HepG2 (cell line): ENCODE measurements around the gene FAM174B. TPM values are rescaled to one million over a fixed set of nuclear protein-coding genes. Genes with fewer than 3 reads are reported as not detected.

ENCODE experiments used
- ATAC-seq: fragments of 200-7000 bp; cut with Tn5 transposase; 3 replicates; pipeline ENCODE4 v1.9.1; 2020; ENCODE audit warnings: mild to moderate bottlenecking, moderate library complexity
- BruUV-seq: library from RNA; stranded (reverse); fragments of 400-500 nt; replicated peaks from 2 replicates; lab custom pipeline; 2021; lab: Mats Ljungman, UMichigan
- CTCF ChIA-PET: fragments of 300-600 bp; formaldehyde crosslinking; extraction: SDS; loops from one replicate; lab custom pipeline; 2021; ENCODE audit warnings: low total read pairs, inconsistent platforms, low intra/inter-chr PET ratio; lab: Yijun Ruan, JAX
- POLR2A ChIA-PET: fragments of 350-600 bp; sonication (Branson Sonifier 250); formaldehyde crosslinking; loops from one replicate; lab custom pipeline; 2020; ENCODE audit warnings: antibody characterized with exemption, inconsistent platforms; lab: Yijun Ruan, JAX
- DNase-seq: peaks from one replicate; pipeline ENCODE4 v3.0.0-alpha.2; 2015; ENCODE audit warnings: low spot score
- FAIRE-seq: peaks from 3 replicates; lab custom pipeline; 2011; peaks lifted over from hg19 to GRCh38; lab: Jason Lieb, UNC
- H2AFZ ChIP-seq: one replicate; pipeline ENCODE4 v1.6.1; 2011; ENCODE audit warnings: low read length, inconsistent platforms
- H3K27ac ChIP-seq: fragments of 300-600 bp; 3 replicates; pipeline ENCODE4 v1.8.0; 2011; ENCODE audit warnings: mixed run types, mild to moderate bottlenecking, mixed read lengths, low read length, inconsistent platforms; ENCODE audit not compliant: insufficient read depth; ENCODE audit errors: extremely low read length
- H3K27me3 ChIP-seq, 2 experiments: fragments of 200-600 bp in 1 of 2; 2 replicates in 1 of 2; 3 replicates in 1 of 2; pipeline versions ENCODE4 v1.6.0 to v1.8.0; 2011; ENCODE audit warnings: low read length in 2 of 2, mild to moderate bottlenecking in 2 of 2, moderate library complexity in 2 of 2, inconsistent platforms in 1 of 2; ENCODE audit not compliant: insufficient read depth in 2 of 2, control insufficient read depth in 1 of 2
- H3K36me3 ChIP-seq, 2 experiments: fragments of 200-600 bp in 1 of 2; replicated peaks in 1 of 2; 2 replicates in 1 of 2; 3 replicates in 1 of 2; pipeline versions ENCODE4 v1.5.1 to v1.8.0; 2011; ENCODE audit warnings: low read length in 2 of 2, inconsistent platforms in 1 of 2; ENCODE audit not compliant: insufficient read depth in 2 of 2, control insufficient read depth in 1 of 2
- H3K4me1 ChIP-seq: 2 replicates; pipeline ENCODE4 v1.5.1; 2012; ENCODE audit warnings: low read length, inconsistent platforms; ENCODE audit not compliant: insufficient read depth
- H3K4me2 ChIP-seq: 2 replicates; pipeline ENCODE4 v1.6.0; 2011; ENCODE audit warnings: low read depth, low read length, inconsistent platforms
- H3K4me3 ChIP-seq, 3 experiments: fragments of 200-600 bp in 1 of 3; sonication (generic), shearing (Covaris generic) in 1 of 3; replicated peaks in 1 of 3; 2 replicates each; pipeline ENCODE4 v1.5.1; 2011 to 2016; ENCODE audit warnings: low read length in 3 of 3, inconsistent platforms in 2 of 3, low read depth in 2 of 3, mild to moderate bottlenecking in 2 of 3, control low read depth in 1 of 3, mixed read lengths in 1 of 3; ENCODE audit not compliant: insufficient read depth in 1 of 3
- H3K79me2 ChIP-seq: one replicate; pipeline ENCODE4 v1.6.1; 2011; ENCODE audit warnings: low read length, inconsistent platforms; ENCODE audit not compliant: insufficient read depth
- H3K9ac ChIP-seq: 2 replicates; pipeline ENCODE4 v1.6.0; 2011; ENCODE audit warnings: mild to moderate bottlenecking, low read depth, low read length, inconsistent platforms; ENCODE audit not compliant: insufficient read depth
- H3K9me3 ChIP-seq: 2 replicates; pipeline ENCODE4 v1.5.1; 2012; ENCODE audit warnings: mild to moderate bottlenecking, low read length
- H4K20me1 ChIP-seq: 2 replicates; pipeline ENCODE4 v1.6.0; 2011; ENCODE audit warnings: inconsistent platforms, mild to moderate bottlenecking, low read length, moderate library complexity; ENCODE audit not compliant: insufficient read depth
- CENPX ChIP-seq: sonication (generic); formaldehyde crosslinking; IDR thresholded peaks from 2 replicates; pipeline ENCODE4 v1.9.0; 2021; ENCODE audit warnings: mild to moderate bottlenecking, missing genetic modification reagents, moderate library complexity
- CHD2 ChIP-seq: IDR thresholded peaks from 2 replicates; pipeline ENCODE4 v1.6.1; 2011; ENCODE audit warnings: low read depth, low read length, improper control_type of control experiment
- DPF2 ChIP-seq: sonication (generic); formaldehyde crosslinking; IDR thresholded peaks from 2 replicates; pipeline ENCODE4 v1.4.0; 2020; ENCODE audit warnings: mild to moderate bottlenecking, low read depth, missing genetic modification reagents, borderline replicate concordance
- GZF1 ChIP-seq: sonication (generic); formaldehyde crosslinking; IDR thresholded peaks from 2 replicates; pipeline ENCODE4 v1.5.1; 2020; ENCODE audit warnings: mild to moderate bottlenecking, missing genetic modification reagents
- HHEX ChIP-seq: IDR thresholded peaks from 2 replicates; pipeline ENCODE4 v1.6.1; 2016; ENCODE audit warnings: control low read depth
- HMGXB4 ChIP-seq, 2 experiments: sonication (generic) in 1 of 2; formaldehyde crosslinking in 1 of 2; IDR thresholded peaks; 2 replicates each; pipeline versions ENCODE4 v1.4.0 to v1.6.1; 2018 to 2020; ENCODE audit warnings: missing genetic modification reagents in 2 of 2, borderline replicate concordance in 1 of 2, low read depth in 1 of 2, mild to moderate bottlenecking in 1 of 2, missing biosample characterization in 1 of 2
- KAT7 ChIP-seq: IDR thresholded peaks from 2 replicates; pipeline ENCODE4 v1.6.1; 2018; ENCODE audit warnings: borderline replicate concordance, missing compliant biosample characterization
- KLF11 ChIP-seq: IDR thresholded peaks from 2 replicates; pipeline ENCODE4 v1.6.1; 2016; ENCODE audit warnings: missing compliant biosample characterization
- MAFF ChIP-seq: IDR thresholded peaks from 2 replicates; pipeline ENCODE4 v1.6.1; 2011; ENCODE audit warnings: low read depth, low read length, improper control_type of control experiment
- SETDB1 ChIP-seq: sonication (generic); formaldehyde crosslinking; IDR thresholded peaks from 2 replicates; pipeline ENCODE4 v1.5.1; 2020; ENCODE audit warnings: missing genetic modification reagents, mild to moderate bottlenecking, borderline replicate concordance
- STAG1 ChIP-seq: sonication (generic); formaldehyde crosslinking; IDR thresholded peaks from 2 replicates; pipeline ENCODE4 v1.4.0; 2020; ENCODE audit warnings: missing genetic modification reagents
- ZNF292 ChIP-seq: sonication (generic); formaldehyde crosslinking; IDR thresholded peaks from 2 replicates; pipeline ENCODE4 v1.8.1; 2022; ENCODE audit warnings: mild to moderate bottlenecking, low read depth, missing genetic modification reagents, borderline replicate concordance
- ZNF670 ChIP-seq: sonication (generic); formaldehyde crosslinking; IDR thresholded peaks from 2 replicates; pipeline ENCODE4 v1.8.0; 2022; ENCODE audit warnings: mild to moderate bottlenecking, missing genetic modification reagents, borderline replicate concordance
- WGBS: methylation state at CpG from one replicate; pipeline ENCODE4 v1.1.6; 2017; ENCODE audit warnings: low lambda C conversion rate; 5-methylcytosine and 5-hydroxymethylcytosine counted together
- in situ Hi-C: cut with HindIII; loops from 2 replicates; pipeline ENCODE4 v1.10.0; 2017; ENCODE audit warnings: low pct_unique_long_range_greater_than_20kb; ENCODE audit not compliant: extremely low pct_ligation_motif_present
- intact Hi-C: fragments of 100-400 bp; cut with micrococcal nuclease; formaldehyde crosslinking; loops from one replicate; pipeline ENCODE4 v1.10.0; 2022; ENCODE audit not compliant: unreplicated experiment
- polyA plus RNA-seq, 8 experiments: library from polyadenylated mRNA; depleted of rRNA in 3 of 8; stranded (reverse) in 7 of 8; unstranded in 1 of 8; fragments of >200 nt; fragmentation: Illumina TruSeq in 4 of 8; extraction: Trizol in 4 of 8; gene quantifications; 2 replicates each; pipeline versions ENCODE4 v1.2.1 to v1.2.3, GENCODE V29; 2011 to 2016; ENCODE audit warnings: low read depth in 4 of 8, missing spikeins in 1 of 8, mixed read lengths in 1 of 8; ENCODE audit not compliant: insufficient read depth in 1 of 8
- total RNA-seq, 5 experiments: library from RNA; depleted of rRNA; stranded (reverse); fragments of >200 nt; fragmentation: Illumina TruSeq; extraction: Trizol; gene quantifications; 2 replicates each; pipeline ENCODE4 v1.2.3, GENCODE V29; 2016; ENCODE audit warnings: low read depth in 1 of 5

The FAM174B gene
- total and polyA plus RNA-seq, 2 of the 13 experiments (the other 11 are each of a cell fraction or from before 2014, with no cell fraction given) = 0.90 to 2.1 TPM

DNA sequence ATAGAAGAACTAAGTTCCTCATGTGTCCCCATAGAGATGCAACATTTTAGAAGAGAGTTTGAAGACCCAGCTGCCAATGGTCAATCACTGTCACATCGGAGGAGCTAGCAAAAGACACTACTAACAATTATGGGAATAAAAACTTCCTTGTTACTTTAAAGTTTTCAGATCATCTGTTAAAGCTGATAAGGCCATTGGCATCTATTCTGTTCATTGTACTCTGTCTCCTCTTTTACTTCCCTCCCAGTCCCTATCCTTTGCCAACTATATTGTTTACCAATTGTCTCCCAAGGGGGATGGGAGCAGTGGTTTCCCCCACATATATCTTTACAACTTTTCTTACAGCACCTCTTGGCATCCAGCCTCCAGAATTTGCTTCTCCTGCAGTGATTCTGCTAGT lies 81.0 kb downstream of the FAM174B start:
- H3K4me1 ChIP-seq = no peaks in the 10 kb centered on the region
- H2AFZ ChIP-seq = no peak overlapping the region
- no peak overlapping the region for H3K9ac ChIP-seq
- DNase-seq (no peak), ATAC-seq (no peak), FAIRE-seq (no peak)
- ChIA-PET POLR2A (no interaction called here), CTCF (no interaction called here)
- BruUV-seq = no TSS peak
- no peak overlapping the region for H3K27ac ChIP-seq
- no peak overlapping the region for H3K4me2 ChIP-seq
- H3K4me3 ChIP-seq = no peak overlapping the region
- no peak for TF ChIP-seq SETDB1 (CRISPR knock-in tag)
- no peak for TF ChIP-seq ZNF292 (CRISPR knock-in tag)
- no peak for TF ChIP-seq GZF1 (CRISPR knock-in tag)
- no peak for TF ChIP-seq KAT7 (CRISPR knock-in tag)
- intact Hi-C loops (no loop called here), in situ Hi-C loops (no loop called here)
- H3K79me2 ChIP-seq = no peaks in the 10 kb centered on the region
- H4K20me1 ChIP-seq = no peaks in the 10 kb centered on the region
- WGBS = 0% methylated on average over 1 of the region's 1 CpG
- H3K9me3 ChIP-seq = no peaks in the 10 kb centered on the region
- no peaks in the 10 kb centered on the region for H3K36me3 ChIP-seq
- peaks cover 5 to 64% of the 10 kb centered on the region in 2 experiments; a peak in 4 of 5 replicates for H3K27me3 ChIP-seq

GRCh38 chr15:92574161-92574560 lies 81.4 kb downstream of the FAM174B start:
- intact Hi-C loops = no loop called here
- no TSS peak for BruUV-seq
- no peak overlapping the region for H2AFZ ChIP-seq
- no peak for ATAC-seq
- H3K4me1 ChIP-seq = no peaks in the 10 kb centered on the region
- in situ Hi-C loops = no loop called here
- no peak overlapping the region for H3K9ac ChIP-seq
- no peaks in the 10 kb centered on the region for H3K36me3 ChIP-seq
- FAIRE-seq = no peak
- H3K27ac ChIP-seq = no peak overlapping the region
- H3K27me3 ChIP-seq = peaks cover 2 to 60% of the 10 kb centered on the region in 2 experiments; a peak in 4 of 5 replicates
- no peaks in the 10 kb centered on the region for H4K20me1 ChIP-seq
- no peaks in the 10 kb centered on the region for H3K79me2 ChIP-seq
- no peak overlapping the region for H3K4me2 ChIP-seq
- H3K9me3 ChIP-seq = no peaks in the 10 kb centered on the region
- 0% methylated on average over 1 of the region's 1 CpG for WGBS
- CTCF ChIA-PET = no interaction called here
- DNase-seq = no peak
- H3K4me3 ChIP-seq = no peak overlapping the region
- no peak for TF ChIP-seq DPF2 (CRISPR knock-in tag)
- TF ChIP-seq CENPX (CRISPR knock-in tag) = no peak
- no peak for TF ChIP-seq ZNF670 (CRISPR knock-in tag)
- no peak for TF ChIP-seq MAFF
- no peak for TF ChIP-seq CHD2
- no peak for TF ChIP-seq KLF11 (CRISPR knock-in tag)
- no peak for TF ChIP-seq HMGXB4 (CRISPR knock-in tag; IDR thresholded peaks at IDR 0.05; ENCODE audit: borderline replicate concordance in 1 of 2, low read depth in 1 of 2)
- no peak for TF ChIP-seq STAG1
- no peak for TF ChIP-seq HHEX (CRISPR knock-in tag)
- POLR2A ChIA-PET = no interaction called here
